K562 (cell line): ENCODE data around the gene GEN1. TPM values are rescaled to one million over a fixed set of nuclear protein-coding genes. Genes with fewer than 3 reads are reported as not detected.

Source experiments
- CC2D1A ChIP-seq: fragments of 450-650 bp; IDR thresholded peaks from 2 replicates; pipeline ENCODE4 v1.6.1; 2017; ENCODE audit warnings: mild to moderate bottlenecking
- CTCF ChIP-seq, 3 experiments: IDR thresholded peaks in 2 of 3; conservative IDR thresholded peaks in 1 of 3; 2 replicates each; pipeline ENCODE4 v1.5.1; 2011 to 2012; ENCODE audit warnings: low read length in 3 of 3, mild to moderate bottlenecking in 3 of 3, control low read depth in 2 of 3, improper control_type of control experiment in 1 of 3, inconsistent platforms in 1 of 3, low read depth in 1 of 3, mixed read lengths in 1 of 3, moderate library complexity in 1 of 3; ENCODE audit not compliant: insufficient read depth in 2 of 3
- DNMT1 ChIP-seq: fragments of 450-650 bp; IDR thresholded peaks from 2 replicates; pipeline ENCODE4 v1.6.1; 2016; ENCODE audit warnings: antibody characterized with exemption, mild to moderate bottlenecking
- E2F8 ChIP-seq: fragments of 450-650 bp; IDR thresholded peaks from 2 replicates; pipeline ENCODE4 v1.7.1; 2018; ENCODE audit warnings: mild to moderate bottlenecking, low read depth; ENCODE audit not compliant: partially characterized antibody
- ESRRA ChIP-seq: fragments of 450-650 bp; IDR thresholded peaks from 2 replicates; pipeline ENCODE4 v1.6.1; 2014; ENCODE audit warnings: low read depth, mild to moderate bottlenecking, moderate library complexity, borderline replicate concordance
- HMBOX1 ChIP-seq: sonication (generic); IDR thresholded peaks from 2 replicates; pipeline ENCODE4 v1.6.1; 2016
- MAFF ChIP-seq: IDR thresholded peaks from 2 replicates; pipeline ENCODE4 v1.6.1; 2012; ENCODE audit warnings: low read length, improper control_type of control experiment
- NCOA4 ChIP-seq: fragments of 450-650 bp; IDR thresholded peaks from 2 replicates; pipeline ENCODE4 v1.6.1; 2018; ENCODE audit warnings: mild to moderate bottlenecking; ENCODE audit not compliant: partially characterized antibody
- PHB ChIP-seq: fragments of 250-450 bp; sonication (Bioruptor Pico); IDR thresholded peaks from 2 replicates; pipeline ENCODE4 v1.5.0; 2021
- PKNOX1 ChIP-seq: fragments of 450-650 bp; IDR thresholded peaks from 2 replicates; pipeline ENCODE4 v1.6.1; 2016
- SMAD1 ChIP-seq: fragments of 150-350 bp; IDR thresholded peaks from 2 replicates; pipeline ENCODE4 v1.6.1; 2014; ENCODE audit warnings: low read length, low read depth; ENCODE audit not compliant: partially characterized antibody
- SMC3 ChIP-seq: conservative IDR thresholded peaks from 2 replicates; pipeline ENCODE4 v1.6.1; 2011; ENCODE audit warnings: low read depth, low read length, improper control_type of control experiment; ENCODE audit not compliant: insufficient read depth
- THRAP3 ChIP-seq: fragments of 450-650 bp; IDR thresholded peaks from 2 replicates; pipeline ENCODE4 v1.6.1; 2016; ENCODE audit warnings: mild to moderate bottlenecking, inconsistent platforms, borderline replicate concordance
- ZNF280A ChIP-seq: fragments of 450-650 bp; IDR thresholded peaks from 2 replicates; pipeline ENCODE4 v1.6.1; 2018; ENCODE audit warnings: mild to moderate bottlenecking, low read depth; ENCODE audit not compliant: partially characterized antibody
- ZNF639 ChIP-seq, 2 experiments: fragments of 200-800 bp in 1 of 2; sonication (Bioruptor generic) in 1 of 2; sonication (generic) in 1 of 2; formaldehyde crosslinking in 1 of 2; IDR thresholded peaks in 1 of 2; conservative IDR thresholded peaks in 1 of 2; 2 replicates each; pipeline versions ENCODE4 v1.5.0 to v1.6.1; 2016 to 2020; ENCODE audit warnings: missing compliant biosample characterization in 1 of 2, missing genetic modification characterization in 1 of 2, missing genetic modification reagents in 1 of 2
- ZNF707 ChIP-seq: fragments of 250-450 bp; sonication (Bioruptor Pico); conservative IDR thresholded peaks from 2 replicates; pipeline ENCODE4 v1.8.0; 2022; ENCODE audit warnings: inconsistent platforms, mild to moderate bottlenecking, moderate library complexity
- polyA plus RNA-seq, 8 experiments: library from polyadenylated mRNA; depleted of rRNA in 4 of 8; stranded (reverse) in 5 of 8; unstranded in 3 of 8; fragments of >200 nt; fragmentation: Nextera tagmentation in 2 of 8; fragmentation: Illumina TruSeq in 1 of 8; extraction: Ambion mirVana in 2 of 8; extraction: Trizol in 1 of 8; gene quantifications; 2 replicates each; pipeline versions ENCODE4 v1.2.1 to v1.2.3, GENCODE V29; 2011 to 2014; ENCODE audit warnings: inconsistent platforms in 1 of 8, missing spikeins in 1 of 8
- total RNA-seq, 7 experiments: library from RNA; depleted of rRNA in 6 of 7; stranded (reverse); fragments of >200 nt in 6 of 7; fragmentation: Illumina TruSeq in 2 of 7; extraction: Trizol in 2 of 7; gene quantifications; 2 replicates each; pipeline versions ENCODE4 v1.2.1 to v1.2.3, GENCODE V29; 2011 to 2021; ENCODE audit warnings: low replicate concordance in 1 of 7

The GEN1 gene
- total and polyA plus RNA-seq, 9 of the 15 experiments (the other 6 are each of a cell fraction or from before 2014, with no cell fraction given), result 8.6 to 39.7 (median 24.5) TPM

GRCh38 chr2:17718689-17719088 lies 35.2 kb upstream of the GEN1 start (continued):
- TF ChIP-seq PKNOX1 (no peak), SMC3 (no peak), ZNF707 (CRISPR knock-in tag) (no peak), NCOA4 (no peak), ESRRA (no peak), HMBOX1 (no peak), DNMT1 (no peak), PHB (CRISPR knock-in tag) (no peak), CTCF (IDR thresholded peaks at IDR 0.05 in 2 of 3, conservative IDR thresholded peaks at IDR 0.05 in 1 of 3; ENCODE audit: insufficient read depth in 2 of 3, low read depth in 1 of 3, low read length in 3 of 3) (no peak), E2F8 (no peak), ZNF280A (no peak), THRAP3 (no peak), SMAD1 (no peak), MAFF (no peak), CC2D1A (no peak), ZNF639 (CRISPR knock-in tag; conservative IDR thresholded peaks at IDR 0.05 in 1 of 2, IDR thresholded peaks at IDR 0.05 in 1 of 2) (no peak)
